ENCODE data around the gene TENT4B.

Gene TENT4B

DNA sequence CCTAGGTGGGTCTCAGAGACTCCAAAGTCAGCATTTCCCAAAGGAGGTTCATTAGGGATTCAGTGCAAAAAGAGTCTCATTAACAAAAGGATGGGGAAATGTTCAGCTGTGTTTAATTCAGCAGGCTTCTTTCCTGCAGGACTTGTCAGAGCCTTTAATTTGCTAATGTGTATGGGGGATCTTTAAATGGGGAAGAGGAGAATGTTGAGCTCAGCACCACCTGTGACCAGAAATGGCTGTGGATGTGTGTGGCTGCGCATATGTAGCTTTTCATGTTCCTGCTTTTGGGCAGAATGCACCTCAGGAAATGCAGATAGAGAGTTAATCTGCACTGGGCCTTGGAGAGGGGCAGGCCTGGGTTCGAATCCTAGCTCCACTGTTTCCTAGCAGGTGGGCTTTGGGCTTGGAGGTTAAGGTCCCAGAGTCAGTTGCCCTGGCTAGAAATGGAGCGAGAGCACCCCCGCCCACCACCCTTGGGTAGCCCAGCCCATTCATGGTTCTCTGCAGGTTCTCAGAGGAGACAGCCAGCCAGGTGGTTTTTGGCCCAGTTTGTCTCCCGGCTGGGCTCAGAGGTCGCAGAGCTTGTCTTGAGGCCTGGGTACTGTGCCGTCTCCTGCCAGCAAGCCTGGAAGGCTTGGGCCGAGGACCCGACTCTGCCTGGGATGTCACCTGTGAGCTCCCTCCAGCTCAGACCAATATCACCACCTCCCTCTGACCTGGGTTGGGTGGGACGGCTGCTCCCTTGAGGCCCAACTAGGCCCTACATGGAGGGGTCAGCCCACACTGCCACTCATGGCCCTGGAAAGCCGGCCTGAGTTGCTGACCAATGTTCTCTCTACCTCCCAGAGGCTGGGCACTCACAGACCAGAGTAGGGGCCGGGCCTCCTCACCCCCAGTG lies 122.6 kb downstream of the TENT4B start:
- no peak for DNase-seq
- Histone ChIP-seq H3K4me2 (ENCODE audit: low read length) (no peak overlapping the region), H2AFZ (ENCODE audit: insufficient read depth, low read length, poor library complexity) (no peak overlapping the region), H2BK5ac (ENCODE audit: low read depth, low read length, poor library complexity) (no peak overlapping the region), H3K79me1 (ENCODE audit: low read length) (no peaks in the 10 kb centered on the region), H3K79me2 (ENCODE audit: control insufficient read depth, insufficient read depth, low read length, poor library complexity) (no peaks in the 10 kb centered on the region), H3K27ac (ENCODE audit: low read depth, low read length) (no peak overlapping the region), H2BK12ac (ENCODE audit: low read length) (no peak overlapping the region), H3K36me3 (ENCODE audit: control insufficient read depth in 1 of 2, insufficient read depth in 2 of 2, low read length in 2 of 2) (no peaks in the 10 kb centered on the region), H3K27me3 (ENCODE audit: insufficient read depth, low read length) (no peaks in the 10 kb centered on the region), H2BK120ac (ENCODE audit: insufficient read depth, low read length, poor library complexity) (no peak overlapping the region), H2AK5ac (ENCODE audit: low read length) (no peak overlapping the region), H3K4ac (ENCODE audit: low read depth, low read length) (no peak overlapping the region), H3K9me3 (ENCODE audit: insufficient read depth, low read depth, low read length) (peaks cover 2% of the 10 kb centered on the region), H4K12ac (ENCODE audit: low read depth, low read length) (no peak overlapping the region), H3K4me1 (ENCODE audit: control insufficient read depth in 1 of 2, insufficient read depth in 2 of 2, low read length in 2 of 2) (peaks cover 0 to 4% of the 10 kb centered on the region in 2 experiments), H3K23ac (ENCODE audit: low read length) (no peak overlapping the region), H3K4me3 (ENCODE audit: low read depth, low read length) (no peak overlapping the region), H3K14ac (ENCODE audit: low read length) (no peak overlapping the region), H4K91ac (ENCODE audit: low read depth, low read length) (no peak overlapping the region), H4K8ac (ENCODE audit: low read depth, low read length) (no peak overlapping the region), H3K9ac (ENCODE audit: low read length) (no peak overlapping the region), H3K18ac (ENCODE audit: low read length) (no peak overlapping the region)
- WGBS (ENCODE audit: extremely low coverage, insufficient coverage, insufficient read length): no CpG with 5 or more reads among the region's 12 CpGs

DNA sequence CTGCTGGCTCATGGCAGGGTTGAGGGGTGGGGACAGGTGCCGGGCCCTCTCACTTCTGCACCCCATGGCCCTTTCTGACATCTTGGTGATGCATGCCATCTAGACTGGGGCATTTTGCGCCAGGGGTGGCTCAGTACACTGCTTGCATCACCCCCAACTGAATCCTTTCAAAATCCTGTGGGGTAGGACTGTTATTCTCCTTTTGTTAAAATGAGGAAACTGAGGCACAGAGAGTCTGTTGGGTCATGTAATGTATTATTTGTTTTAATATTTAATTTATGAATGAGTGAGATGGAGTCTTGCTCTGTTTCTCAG lies 123.2 kb downstream of the TENT4B start:
- no peak overlapping the region for H3K23ac ChIP-seq (ENCODE audit: low read length)
- no peak for DNase-seq
- no peak overlapping the region for H3K9ac ChIP-seq (ENCODE audit: low read length)
- H4K12ac ChIP-seq (ENCODE audit: low read depth, low read length): no peak overlapping the region
- H4K8ac ChIP-seq (ENCODE audit: low read depth, low read length): no peak overlapping the region
- H3K9me3 ChIP-seq (ENCODE audit: insufficient read depth, low read depth, low read length): peaks cover 2% of the 10 kb centered on the region
- no peak overlapping the region for H3K4ac ChIP-seq (ENCODE audit: low read depth, low read length)
- H3K79me1 ChIP-seq (ENCODE audit: low read length): no peaks in the 10 kb centered on the region
- H2BK120ac ChIP-seq (ENCODE audit: insufficient read depth, low read length, poor library complexity): no peak overlapping the region
- H3K4me2 ChIP-seq (ENCODE audit: low read length): no peak overlapping the region
- H3K4me1 ChIP-seq (ENCODE audit: control insufficient read depth in 1 of 2, insufficient read depth in 2 of 2, low read length in 2 of 2): peaks cover 0 to 4% of the 10 kb centered on the region in 2 experiments
- H3K36me3 ChIP-seq (ENCODE audit: control insufficient read depth in 1 of 2, insufficient read depth in 2 of 2, low read length in 2 of 2): no peaks in the 10 kb centered on the region
- H3K18ac ChIP-seq (ENCODE audit: low read length): no peak overlapping the region
- no peaks in the 10 kb centered on the region for H3K79me2 ChIP-seq (ENCODE audit: control insufficient read depth, insufficient read depth, low read length, poor library complexity)
- no peak overlapping the region for H3K4me3 ChIP-seq (ENCODE audit: low read depth, low read length)
- H2AK5ac ChIP-seq (ENCODE audit: low read length): no peak overlapping the region
- H3K27me3 ChIP-seq (ENCODE audit: insufficient read depth, low read length): no peaks in the 10 kb centered on the region
- H4K91ac ChIP-seq (ENCODE audit: low read depth, low read length): no peak overlapping the region
- H3K14ac ChIP-seq (ENCODE audit: low read length): no peak overlapping the region
- no CpG with 5 or more reads among the region's 2 CpGs for WGBS (ENCODE audit: extremely low coverage, insufficient coverage, insufficient read length)
- no peak overlapping the region for H3K27ac ChIP-seq (ENCODE audit: low read depth, low read length)
- no peak overlapping the region for H2BK5ac ChIP-seq (ENCODE audit: low read depth, low read length, poor library complexity)
- no peak overlapping the region for H2AFZ ChIP-seq (ENCODE audit: insufficient read depth, low read length, poor library complexity)
- no peak overlapping the region for H2BK12ac ChIP-seq (ENCODE audit: low read length)

DNA sequence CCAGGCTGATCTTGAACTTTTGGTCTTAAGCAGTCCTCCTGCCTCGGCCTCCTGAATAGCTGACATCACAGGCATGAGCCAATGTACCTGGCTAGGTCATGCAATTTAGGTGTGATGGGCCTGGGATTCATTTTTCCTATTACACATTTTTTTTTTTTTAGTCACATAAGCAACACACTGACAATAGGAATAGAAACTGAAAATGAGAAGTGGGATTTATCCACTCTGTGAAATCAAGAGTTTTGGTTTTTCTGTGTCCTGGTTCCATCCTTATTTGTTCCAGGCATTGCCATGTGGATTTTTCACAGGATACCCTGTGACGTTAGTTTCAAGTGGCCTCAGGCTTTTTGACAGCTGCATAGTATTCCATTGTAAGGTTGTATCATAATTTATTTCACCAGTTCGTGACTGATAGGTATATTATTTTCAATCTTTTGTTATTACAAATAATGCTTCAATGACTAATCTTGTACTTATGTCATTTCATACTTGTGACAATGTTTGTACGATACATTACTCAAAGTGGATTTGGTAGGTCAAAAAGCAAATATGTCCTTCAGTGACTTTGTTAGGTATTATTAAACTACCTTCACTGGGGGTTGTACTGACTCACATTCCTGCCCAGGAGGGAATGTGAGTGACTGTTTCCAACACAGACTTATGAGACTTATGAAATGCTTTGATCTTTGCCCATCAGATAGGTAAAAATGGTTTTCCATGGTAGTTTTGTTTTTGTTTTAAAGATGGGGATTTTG lies 123.9 kb downstream of the TENT4B start:
- no peak overlapping the region for H3K18ac ChIP-seq (ENCODE audit: low read length)
- H4K91ac ChIP-seq (ENCODE audit: low read depth, low read length): no peak overlapping the region
- no peak overlapping the region for H3K9ac ChIP-seq (ENCODE audit: low read length)
- no peak overlapping the region for H2BK5ac ChIP-seq (ENCODE audit: low read depth, low read length, poor library complexity)
- H4K12ac ChIP-seq (ENCODE audit: low read depth, low read length): no peak overlapping the region
- WGBS (ENCODE audit: extremely low coverage, insufficient coverage, insufficient read length): no CpG with 5 or more reads among the region's 4 CpGs
- no peaks in the 10 kb centered on the region for H3K79me2 ChIP-seq (ENCODE audit: control insufficient read depth, insufficient read depth, low read length, poor library complexity)
- no peak overlapping the region for H3K23ac ChIP-seq (ENCODE audit: low read length)
- H2AFZ ChIP-seq (ENCODE audit: insufficient read depth, low read length, poor library complexity): no peak overlapping the region
- H3K79me1 ChIP-seq (ENCODE audit: low read length): no peaks in the 10 kb centered on the region
- no peak overlapping the region for H3K4me3 ChIP-seq (ENCODE audit: low read depth, low read length)
- no peak overlapping the region for H4K8ac ChIP-seq (ENCODE audit: low read depth, low read length)
- peaks cover 0 to 4% of the 10 kb centered on the region in 2 experiments for H3K4me1 ChIP-seq (ENCODE audit: control insufficient read depth in 1 of 2, insufficient read depth in 2 of 2, low read length in 2 of 2)
- peak; percentile 53 to 84 for DNase-seq
- no peak overlapping the region for H3K4me2 ChIP-seq (ENCODE audit: low read length)
- no peak overlapping the region for H3K27ac ChIP-seq (ENCODE audit: low read depth, low read length)
- H3K4ac ChIP-seq (ENCODE audit: low read depth, low read length): no peak overlapping the region
- no peaks in the 10 kb centered on the region for H3K27me3 ChIP-seq (ENCODE audit: insufficient read depth, low read length)
- no peak overlapping the region for H3K14ac ChIP-seq (ENCODE audit: low read length)
- H3K9me3 ChIP-seq (ENCODE audit: insufficient read depth, low read depth, low read length): peaks cover 3% of the 10 kb centered on the region
- no peak overlapping the region for H2AK5ac ChIP-seq (ENCODE audit: low read length)
- no peaks in the 10 kb centered on the region for H3K36me3 ChIP-seq (ENCODE audit: control insufficient read depth in 1 of 2, insufficient read depth in 2 of 2, low read length in 2 of 2)
- H2BK12ac ChIP-seq (ENCODE audit: low read length): no peak overlapping the region
- no peak overlapping the region for H2BK120ac ChIP-seq (ENCODE audit: insufficient read depth, low read length, poor library complexity)

DNA sequence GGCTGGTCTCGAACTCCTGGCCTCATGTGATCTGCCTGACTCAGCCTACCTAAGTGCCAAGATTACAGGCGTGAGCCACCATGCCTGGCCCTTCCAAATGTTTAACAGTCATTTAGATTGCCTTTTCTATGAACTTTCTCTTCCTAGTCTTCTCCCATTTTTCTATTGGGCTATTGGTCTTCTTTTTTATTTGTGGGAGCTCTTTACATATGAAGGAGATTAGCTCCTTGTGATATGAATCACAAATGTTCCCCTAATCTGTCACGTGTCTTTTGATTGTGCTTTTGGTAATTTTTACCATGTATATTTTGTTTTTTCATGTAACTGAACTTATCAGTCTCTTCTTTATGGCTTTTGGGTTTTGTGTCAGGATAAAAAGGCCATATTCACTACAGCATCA lies 125.1 kb downstream of the TENT4B start:
- no peaks in the 10 kb centered on the region for H3K36me3 ChIP-seq (ENCODE audit: control insufficient read depth in 1 of 2, insufficient read depth in 2 of 2, low read length in 2 of 2)
- H2BK5ac ChIP-seq (ENCODE audit: low read depth, low read length, poor library complexity): no peak overlapping the region
- H3K4me3 ChIP-seq (ENCODE audit: low read depth, low read length): no peak overlapping the region
- no peak overlapping the region for H3K4me2 ChIP-seq (ENCODE audit: low read length)
- no peak overlapping the region for H2AFZ ChIP-seq (ENCODE audit: insufficient read depth, low read length, poor library complexity)
- H3K27ac ChIP-seq (ENCODE audit: low read depth, low read length): no peak overlapping the region
- H3K18ac ChIP-seq (ENCODE audit: low read length): no peak overlapping the region
- H3K14ac ChIP-seq (ENCODE audit: low read length): no peak overlapping the region
- H3K9me3 ChIP-seq (ENCODE audit: insufficient read depth, low read depth, low read length): peaks cover 3% of the 10 kb centered on the region
- no peaks in the 10 kb centered on the region for H3K79me2 ChIP-seq (ENCODE audit: control insufficient read depth, insufficient read depth, low read length, poor library complexity)
- no peaks in the 10 kb centered on the region for H3K4me1 ChIP-seq (ENCODE audit: control insufficient read depth in 1 of 2, insufficient read depth in 2 of 2, low read length in 2 of 2)
- H2BK12ac ChIP-seq (ENCODE audit: low read length): no peak overlapping the region
- no CpG with 5 or more reads among the region's 3 CpGs for WGBS (ENCODE audit: extremely low coverage, insufficient coverage, insufficient read length)
- H4K91ac ChIP-seq (ENCODE audit: low read depth, low read length): no peak overlapping the region
- H2BK120ac ChIP-seq (ENCODE audit: insufficient read depth, low read length, poor library complexity): no peak overlapping the region
- H3K27me3 ChIP-seq (ENCODE audit: insufficient read depth, low read length): no peaks in the 10 kb centered on the region
- no peak overlapping the region for H4K12ac ChIP-seq (ENCODE audit: low read depth, low read length)
- no peak for DNase-seq
- H3K4ac ChIP-seq (ENCODE audit: low read depth, low read length): no peak overlapping the region
- no peak overlapping the region for H4K8ac ChIP-seq (ENCODE audit: low read depth, low read length)
- no peak overlapping the region for H3K9ac ChIP-seq (ENCODE audit: low read length)
- no peaks in the 10 kb centered on the region for H3K79me1 ChIP-seq (ENCODE audit: low read length)
- H3K23ac ChIP-seq (ENCODE audit: low read length): no peak overlapping the region
- no peak overlapping the region for H2AK5ac ChIP-seq (ENCODE audit: low read length)
